Measurements from ENCODE around the gene AEN. TPM values are rescaled to one million over a fixed set of nuclear protein-coding genes. Genes with fewer than 3 reads are reported as not detected.

Gene AEN
- total RNA-seq, 1 experiment from 2014 or later: 36.2 TPM

DNA sequence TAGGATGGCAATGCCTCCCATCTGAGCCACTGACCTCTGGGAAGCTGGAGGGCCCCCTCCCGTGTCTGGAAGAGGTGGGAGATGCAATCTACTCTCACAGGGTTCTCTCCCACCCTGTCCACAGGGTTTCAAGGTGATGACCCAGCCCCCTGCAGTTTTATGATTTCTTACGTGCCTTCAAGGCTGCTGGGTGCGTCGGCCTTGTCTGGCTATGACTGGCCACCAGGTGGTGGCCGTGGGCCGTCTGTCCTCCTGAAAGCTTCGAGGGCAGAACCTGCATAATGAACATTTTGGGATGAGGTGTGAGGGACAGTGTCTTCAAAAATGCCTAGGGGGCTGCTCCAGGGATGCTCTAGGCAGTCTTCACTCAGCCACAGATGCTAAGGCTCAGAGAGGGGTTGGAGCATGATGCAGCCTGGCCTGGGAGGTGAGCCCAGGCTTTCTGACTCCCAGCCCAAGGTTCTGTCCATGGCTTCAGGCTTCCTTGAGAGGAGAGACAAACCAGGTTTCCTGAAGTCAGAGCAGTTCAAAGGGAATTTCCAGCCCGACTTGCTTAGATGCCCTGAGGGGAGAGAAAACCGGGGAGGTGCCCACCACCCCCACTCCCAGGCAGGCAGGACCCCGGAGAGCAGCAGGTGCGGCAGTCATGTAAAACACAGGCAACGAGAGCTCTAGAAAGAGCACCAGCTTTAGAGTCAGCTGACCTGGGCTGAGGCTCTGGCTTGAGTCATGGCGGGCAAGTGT, 36.4 kb downstream of the AEN start:
- ChIA-PET CTCF (interaction anchor here (0.9 to 7.1 kb wide), 7 partner anchors 29 to 233 kb away, joined by 3 to 82 read pairs (median 3); no protein-coding TSS in a partner anchor), POLR2A (interaction anchor here (1.3 kb wide), 1 partner anchor 177 kb away, joined by 4 read pairs; no protein-coding TSS in a partner anchor), RAD21 (ENCODE audit: low non-redundant PET in 1 of 2, low total read pairs in 2 of 2, uncharacterized antibody in 2 of 2, unreplicated experiment in 2 of 2) (interaction anchor here (1.7 to 2.2 kb wide), 2 partner anchors 177 kb away, joined by 8 to 13 read pairs; no protein-coding TSS in a partner anchor)
- H3K4me2 ChIP-seq (ENCODE audit: low read length): no peak overlapping the region
- DNase-seq (ENCODE audit: low read depth, low spot score): peak; percentile 38
- no peaks in the 10 kb centered on the region for H3K79me2 ChIP-seq (ENCODE audit: insufficient read depth, low read length)
- H3K9me3 ChIP-seq (ENCODE audit: control insufficient read depth in 1 of 2, insufficient read depth in 1 of 2, low read depth in 1 of 2, low read length in 2 of 2): no peaks in the 10 kb centered on the region
- TF ChIP-seq CTCF (IDR thresholded peaks at IDR 0.05 in 2 of 3, conservative IDR thresholded peaks at IDR 0.05 in 1 of 3; ENCODE audit: borderline replicate concordance in 1 of 3, insufficient read depth in 1 of 3, low read depth in 2 of 3, low read length in 2 of 3) (peak; percentile 83 to 95 (median 90)), RAD21 (IDR thresholded peaks at IDR 0.05; ENCODE audit: low read depth) (peak; percentile 90), TCF7L2 (IDR thresholded peaks at IDR 0.05; ENCODE audit: borderline replicate concordance, extremely low read depth, insufficient read depth, insufficient read length) (no peak)
- H3K9me2 ChIP-seq (ENCODE audit: insufficient read depth): no peaks in the 10 kb centered on the region
- BruUV-seq (replicated peaks): no TSS peak
- H3K27me3 ChIP-seq (ENCODE audit: insufficient read depth, low read length): no peaks in the 10 kb centered on the region
- intact Hi-C loops (cut with micrococcal nuclease): loop anchor here (1.0 to 5.0 kb wide), 3 partner anchors 44 to 240 kb away; partner anchors contain the start of gene HAPLN3
- H3K4me1 ChIP-seq (ENCODE audit: control insufficient read depth in 1 of 2, insufficient read depth in 2 of 2, low read length in 2 of 2): peaks cover 6 to 17% of the 10 kb centered on the region in 2 experiments; a peak in 3 of 4 replicates
- H3K9ac ChIP-seq (ENCODE audit: low read length): no peak overlapping the region
- no peaks in the 10 kb centered on the region for H3K36me3 ChIP-seq (ENCODE audit: control insufficient read depth in 1 of 2, insufficient read depth in 2 of 2, low read length in 2 of 2)
- no peak overlapping the region for H2AFZ ChIP-seq (ENCODE audit: low read depth, low read length, poor library complexity, severe bottlenecking)
- H4K20me1 ChIP-seq (ENCODE audit: insufficient read depth): no peaks in the 10 kb centered on the region
- no peak overlapping the region for H3K27ac ChIP-seq (ENCODE audit: low read depth, low read length)
- no peak overlapping the region for H3K4me3 ChIP-seq (replicated peaks in 1 of 2; ENCODE audit: low read depth in 1 of 2, low read length in 2 of 2)
- ATAC-seq: peak; percentile 77
